Esophagus muscularis mucosa (tissue), 4 donors: ENCODE measurements around the gene TP73. TPM values are rescaled to one million over a fixed set of nuclear protein-coding genes. Genes with fewer than 3 reads are reported as not detected.

Experiments
- DNase-seq: peaks from one replicate; pipeline ENCODE4 v3.0.0-alpha.2; 2017; ENCODE audit errors: extremely low spot score
- H3K27ac ChIP-seq, 4 donors: fragments of 200-600 bp; sonication (generic); replicated peaks in 1 of 4; 1 replicate in 3 of 4; 2 replicates in 1 of 4; pipeline ENCODE4 v1.5.1; 2016 to 2019; ENCODE audit warnings: mild to moderate bottlenecking in 1 of 4
- H3K27me3 ChIP-seq, 4 donors: fragments of 200-600 bp; sonication (generic); one replicate each; pipeline versions ENCODE4 v1.5.1 to v1.6.0; 2016 to 2019
- H3K36me3 ChIP-seq, 4 donors: fragments of 200-600 bp; sonication (generic); one replicate each; pipeline ENCODE4 v1.5.1; 2016 to 2019
- H3K4me1 ChIP-seq, 4 donors: fragments of 200-600 bp; sonication (generic); one replicate each; pipeline ENCODE4 v1.5.1; 2016 to 2019
- H3K4me3 ChIP-seq, 4 donors: fragments of 200-600 bp; sonication (generic); 1 replicate in 2 of 4; 2 replicates in 2 of 4; pipeline ENCODE4 v1.5.1; 2016 to 2019; ENCODE audit warnings: mild to moderate bottlenecking in 4 of 4, moderate library complexity in 1 of 4
- H3K9me3 ChIP-seq, 4 donors: fragments of 200-600 bp; sonication (generic); 1 replicate in 3 of 4; 2 replicates in 1 of 4; pipeline ENCODE4 v1.5.1; 2016 to 2019
- CTCF ChIP-seq, 3 experiments: fragments of 200-600 bp in 2 of 3; fragments of 450-650 bp in 1 of 3; sonication (generic) in 2 of 3; IDR thresholded peaks; one replicate each; pipeline ENCODE4 v1.5.1; 2017 to 2019; ENCODE audit warnings: antibody characterized with exemption in 3 of 3, mild to moderate bottlenecking in 2 of 3, moderate library complexity in 1 of 3
- EP300 ChIP-seq: sonication (generic); formaldehyde crosslinking; IDR thresholded peaks from one replicate; pipeline ENCODE4 v1.6.1; 2017; ENCODE audit warnings: antibody characterized with exemption
- POLR2A ChIP-seq: fragments of 450-650 bp; IDR thresholded peaks from one replicate; pipeline ENCODE4 v1.6.1; 2017; ENCODE audit warnings: antibody characterized with exemption, moderate library complexity, mild to moderate bottlenecking, low read depth
- POLR2AphosphoS5 ChIP-seq, 2 donors: sonication (generic); formaldehyde crosslinking; IDR thresholded peaks; one replicate each; pipeline ENCODE4 v1.6.1; 2017; ENCODE audit warnings: antibody characterized with exemption in 2 of 2
- WGBS: methylation state at CpG from one replicate; pipeline ENCODE4 v1.1.5; 2018; 5-methylcytosine and 5-hydroxymethylcytosine counted together
- intact Hi-C: fragments of 100-400 bp; cut with DNase I; formaldehyde crosslinking; loops from one replicate; pipeline ENCODE4 v1.15.1; 2023
- total RNA-seq, 4 donors: library from RNA; depleted of rRNA; stranded (reverse); fragments of >200 nt; gene quantifications; one replicate each; pipeline versions ENCODE4 v1.1.0 to v1.2.1, GENCODE V29; 2016

The TP73 gene
- total RNA-seq, 4 donors from 2014 or later = not detected

- intact Hi-C loops = no loop called here
- H3K27me3 ChIP-seq = peaks cover 0 to 93% (median 7%) of the 10 kb centered on the region in 4 donors
Observed at GRCh38 chr1:3707298-3707938, 55.1 kb downstream of the TP73 start.

GRCh38 chr1:3707939-3708328, 55.6 kb downstream of the TP73 start:
- DNase-seq = no peak
- no peak for TF ChIP-seq POLR2A
- TF ChIP-seq POLR2AphosphoS5 (IDR thresholded peaks at IDR 0.05) = no peak
- no peak for TF ChIP-seq CTCF (IDR thresholded peaks at IDR 0.05)
- TF ChIP-seq EP300 = no peak
- Histone ChIP-seq H3K36me3 (no peaks in the 10 kb centered on the region), H3K9me3 (no peaks in the 10 kb centered on the region), H3K4me3 (no peak overlapping the region), H3K27me3 (peaks cover 0 to 93% (median 9%) of the 10 kb centered on the region in 4 donors), H3K4me1 (no peaks in the 10 kb centered on the region), H3K27ac (no peak overlapping the region)
- WGBS = 80% methylated on average over 9 of the region's 11 CpGs
- intact Hi-C loops = no loop called here

More at GRCh38 chr1:3707298-3707938, 55.1 kb downstream of the TP73 start:
- no peaks in the 10 kb centered on the region for H3K9me3 ChIP-seq
- no peak overlapping the region for H3K27ac ChIP-seq
- DNase-seq = no peak
- TF ChIP-seq EP300 (no peak), CTCF (IDR thresholded peaks at IDR 0.05) (no peak), POLR2A (no peak), POLR2AphosphoS5 (IDR thresholded peaks at IDR 0.05) (no peak)
- no peaks in the 10 kb centered on the region for H3K36me3 ChIP-seq
- no peaks in the 10 kb centered on the region for H3K4me1 ChIP-seq
- WGBS = 33% methylated on average over 23 of the region's 35 CpGs
- no peak overlapping the region for H3K4me3 ChIP-seq

- Histone ChIP-seq H3K27me3 (peaks cover 0 to 95% (median 9%) of the 10 kb centered on the region in 4 donors), H3K4me1 (peaks cover 0 to 4% (median 0%) of the 10 kb centered on the region in 4 donors)
- intact Hi-C loops = no loop called here
Observed at GRCh38 chr1:3708791-3709190, 56.5 kb downstream of the TP73 start.

GRCh38 chr1:3710251-3710650, 57.9 kb downstream of the TP73 start:
- Histone ChIP-seq H3K4me1 (peaks cover 0 to 11% (median 5%) of the 10 kb centered on the region in 4 donors), H3K4me3 (no peak overlapping the region), H3K9me3 (no peaks in the 10 kb centered on the region), H3K27ac (no peak overlapping the region), H3K36me3 (no peaks in the 10 kb centered on the region), H3K27me3 (peaks cover 0 to 97% (median 9%) of the 10 kb centered on the region in 4 donors)
- DNase-seq = no peak
- no peak for TF ChIP-seq POLR2AphosphoS5 (IDR thresholded peaks at IDR 0.05)
- TF ChIP-seq POLR2A = no peak
- no peak for TF ChIP-seq CTCF (IDR thresholded peaks at IDR 0.05)
- TF ChIP-seq EP300 = no peak
- WGBS = 85% methylated on average over 11 of the region's 15 CpGs
- intact Hi-C loops = no loop called here

More at GRCh38 chr1:3708791-3709190, 56.5 kb downstream of the TP73 start:
- no peak overlapping the region for H3K4me3 ChIP-seq
- 41% methylated on average over 10 of the region's 19 CpGs for WGBS
- DNase-seq = no peak
- H3K27ac ChIP-seq = no peak overlapping the region
- no peaks in the 10 kb centered on the region for H3K36me3 ChIP-seq
- TF ChIP-seq CTCF (IDR thresholded peaks at IDR 0.05) = no peak
- H3K9me3 ChIP-seq = no peaks in the 10 kb centered on the region

- TF ChIP-seq EP300 (no peak), POLR2A (no peak), POLR2AphosphoS5 (IDR thresholded peaks at IDR 0.05) (no peak), CTCF (IDR thresholded peaks at IDR 0.05) (no peak)
- DNase-seq = no peak
- 79% methylated on average over 4 of the region's 11 CpGs for WGBS
- peaks cover 0 to 11% (median 5%) of the 10 kb centered on the region in 4 donors for H3K4me1 ChIP-seq
- H3K36me3 ChIP-seq = no peaks in the 10 kb centered on the region
- no peak overlapping the region for H3K27ac ChIP-seq
- H3K4me3 ChIP-seq = no peak overlapping the region
- H3K9me3 ChIP-seq = no peaks in the 10 kb centered on the region
- intact Hi-C loops = no loop called here
- H3K27me3 ChIP-seq = peaks cover 0 to 98% (median 9%) of the 10 kb centered on the region in 4 donors
Observed at GRCh38 chr1:3711381-3711779, 59.1 kb downstream of the TP73 start.
